HepG2 (cell line): Measurements from ENCODE around the gene FETUB. TPM values are rescaled to one million over a fixed set of nuclear protein-coding genes. Genes with fewer than 3 reads are reported as not detected.

Experiments used
- GABPA ChIP-seq, 2 experiments: IDR thresholded peaks; 2 replicates each; pipeline ENCODE4 v1.6.1; 2011 to 2016; ENCODE audit warnings: low read depth in 2 of 2, low read length in 1 of 2, missing biosample characterization in 1 of 2, missing genetic modification characterization in 1 of 2
- KLF13 ChIP-seq: sonication (generic); formaldehyde crosslinking; IDR thresholded peaks from 2 replicates; pipeline ENCODE4 v1.4.0; 2020; ENCODE audit warnings: mild to moderate bottlenecking, missing genetic modification reagents
- POLR2A ChIP-seq, 2 experiments: IDR thresholded peaks; 2 replicates each; pipeline ENCODE4 v1.6.1; 2011; ENCODE audit warnings: low read depth in 2 of 2, low read length in 2 of 2, mild to moderate bottlenecking in 1 of 2, moderate library complexity in 1 of 2; ENCODE audit not compliant: insufficient read depth in 1 of 2
- REL ChIP-seq: sonication (generic); formaldehyde crosslinking; conservative IDR thresholded peaks from 2 replicates; pipeline ENCODE4 v1.8.0; 2022; ENCODE audit warnings: mild to moderate bottlenecking, missing genetic modification reagents, moderate library complexity
- ZNF501 ChIP-seq: sonication (generic); formaldehyde crosslinking; IDR thresholded peaks from 2 replicates; pipeline ENCODE4 v1.5.1; 2020; ENCODE audit warnings: mild to moderate bottlenecking, moderate library complexity, missing genetic modification reagents
- ZNF598 ChIP-seq: sonication (generic); formaldehyde crosslinking; IDR thresholded peaks from 2 replicates; pipeline ENCODE4 v1.5.1; 2020; ENCODE audit warnings: mild to moderate bottlenecking, missing genetic modification reagents, borderline replicate concordance
- ZNF615 ChIP-seq: sonication (generic); formaldehyde crosslinking; IDR thresholded peaks from 2 replicates; pipeline ENCODE4 v1.5.0; 2020; ENCODE audit warnings: mild to moderate bottlenecking, missing genetic modification reagents, borderline replicate concordance
- ZNF7 ChIP-seq: IDR thresholded peaks from 2 replicates; pipeline ENCODE4 v1.6.1; 2016; ENCODE audit warnings: missing biosample characterization, missing genetic modification reagents
- polyA plus RNA-seq, 8 experiments: library from polyadenylated mRNA; depleted of rRNA in 3 of 8; stranded (reverse) in 7 of 8; unstranded in 1 of 8; fragments of >200 nt; fragmentation: Illumina TruSeq in 4 of 8; extraction: Trizol in 4 of 8; gene quantifications; 2 replicates each; pipeline versions ENCODE4 v1.2.1 to v1.2.3, GENCODE V29; 2011 to 2016; ENCODE audit warnings: low read depth in 4 of 8, missing spikeins in 1 of 8, mixed read lengths in 1 of 8; ENCODE audit not compliant: insufficient read depth in 1 of 8
- total RNA-seq, 5 experiments: library from RNA; depleted of rRNA; stranded (reverse); fragments of >200 nt; fragmentation: Illumina TruSeq; extraction: Trizol; gene quantifications; 2 replicates each; pipeline ENCODE4 v1.2.3, GENCODE V29; 2016; ENCODE audit warnings: low read depth in 1 of 5
- TF ChIP-seq, protein P1 (sequence below): sonication (generic); formaldehyde crosslinking; IDR thresholded peaks from 2 replicates; pipeline ENCODE4 v1.5.1; 2020; ENCODE audit warnings: mild to moderate bottlenecking, missing genetic modification reagents, borderline replicate concordance
- TF ChIP-seq, protein P2 (sequence below): sonication (generic); formaldehyde crosslinking; IDR thresholded peaks from 2 replicates; pipeline ENCODE4 v1.4.0; 2020; ENCODE audit warnings: missing genetic modification reagents, mild to moderate bottlenecking, borderline replicate concordance
- TF ChIP-seq, protein P3 (sequence below): sonication (generic); formaldehyde crosslinking; IDR thresholded peaks from 2 replicates; pipeline ENCODE4 v1.4.0; 2020; ENCODE audit warnings: mild to moderate bottlenecking, missing genetic modification reagents, borderline replicate concordance
- TF ChIP-seq, protein P4 (sequence below): sonication (generic); formaldehyde crosslinking; IDR thresholded peaks from 2 replicates; pipeline ENCODE4; 2020; ENCODE audit warnings: missing genetic modification reagents, mild to moderate bottlenecking, borderline replicate concordance

The FETUB gene
- total and polyA plus RNA-seq, 2 of the 13 experiments (the other 11 are each of a cell fraction or from before 2014, with no cell fraction given): 2.1 to 4.4 TPM

DNA sequence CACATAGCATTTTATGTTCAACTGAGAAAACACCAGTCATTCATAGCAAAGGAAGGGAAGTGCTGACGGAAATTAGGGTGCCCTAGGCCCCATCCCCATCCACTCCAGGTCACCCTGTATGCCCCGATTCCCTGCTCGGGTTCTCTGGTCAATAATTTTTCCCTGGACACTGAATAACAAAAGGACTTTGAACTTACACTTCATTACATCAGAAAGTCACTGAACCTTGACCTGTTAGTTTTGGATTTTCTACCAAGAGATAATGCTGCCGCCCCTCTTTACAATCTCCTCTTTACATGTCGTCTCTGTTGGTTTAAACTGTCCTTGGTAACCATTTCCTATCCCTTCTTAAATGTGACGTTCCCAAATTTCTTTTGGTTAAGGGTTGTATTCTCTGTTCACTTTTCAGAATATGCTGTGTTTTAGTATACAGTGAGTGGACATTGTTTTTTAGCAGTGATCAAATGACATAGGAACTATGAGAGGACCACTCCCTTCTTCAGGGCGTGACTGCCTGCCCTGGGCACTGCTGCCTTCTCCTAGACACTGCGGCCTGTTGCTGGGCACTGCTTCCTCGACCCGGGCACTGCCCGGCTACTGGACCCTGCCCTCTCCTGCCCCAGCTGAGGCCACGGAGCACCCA is 40.9 kb upstream of the FETUB start (continued):
- TF ChIP-seq, protein P1, sequence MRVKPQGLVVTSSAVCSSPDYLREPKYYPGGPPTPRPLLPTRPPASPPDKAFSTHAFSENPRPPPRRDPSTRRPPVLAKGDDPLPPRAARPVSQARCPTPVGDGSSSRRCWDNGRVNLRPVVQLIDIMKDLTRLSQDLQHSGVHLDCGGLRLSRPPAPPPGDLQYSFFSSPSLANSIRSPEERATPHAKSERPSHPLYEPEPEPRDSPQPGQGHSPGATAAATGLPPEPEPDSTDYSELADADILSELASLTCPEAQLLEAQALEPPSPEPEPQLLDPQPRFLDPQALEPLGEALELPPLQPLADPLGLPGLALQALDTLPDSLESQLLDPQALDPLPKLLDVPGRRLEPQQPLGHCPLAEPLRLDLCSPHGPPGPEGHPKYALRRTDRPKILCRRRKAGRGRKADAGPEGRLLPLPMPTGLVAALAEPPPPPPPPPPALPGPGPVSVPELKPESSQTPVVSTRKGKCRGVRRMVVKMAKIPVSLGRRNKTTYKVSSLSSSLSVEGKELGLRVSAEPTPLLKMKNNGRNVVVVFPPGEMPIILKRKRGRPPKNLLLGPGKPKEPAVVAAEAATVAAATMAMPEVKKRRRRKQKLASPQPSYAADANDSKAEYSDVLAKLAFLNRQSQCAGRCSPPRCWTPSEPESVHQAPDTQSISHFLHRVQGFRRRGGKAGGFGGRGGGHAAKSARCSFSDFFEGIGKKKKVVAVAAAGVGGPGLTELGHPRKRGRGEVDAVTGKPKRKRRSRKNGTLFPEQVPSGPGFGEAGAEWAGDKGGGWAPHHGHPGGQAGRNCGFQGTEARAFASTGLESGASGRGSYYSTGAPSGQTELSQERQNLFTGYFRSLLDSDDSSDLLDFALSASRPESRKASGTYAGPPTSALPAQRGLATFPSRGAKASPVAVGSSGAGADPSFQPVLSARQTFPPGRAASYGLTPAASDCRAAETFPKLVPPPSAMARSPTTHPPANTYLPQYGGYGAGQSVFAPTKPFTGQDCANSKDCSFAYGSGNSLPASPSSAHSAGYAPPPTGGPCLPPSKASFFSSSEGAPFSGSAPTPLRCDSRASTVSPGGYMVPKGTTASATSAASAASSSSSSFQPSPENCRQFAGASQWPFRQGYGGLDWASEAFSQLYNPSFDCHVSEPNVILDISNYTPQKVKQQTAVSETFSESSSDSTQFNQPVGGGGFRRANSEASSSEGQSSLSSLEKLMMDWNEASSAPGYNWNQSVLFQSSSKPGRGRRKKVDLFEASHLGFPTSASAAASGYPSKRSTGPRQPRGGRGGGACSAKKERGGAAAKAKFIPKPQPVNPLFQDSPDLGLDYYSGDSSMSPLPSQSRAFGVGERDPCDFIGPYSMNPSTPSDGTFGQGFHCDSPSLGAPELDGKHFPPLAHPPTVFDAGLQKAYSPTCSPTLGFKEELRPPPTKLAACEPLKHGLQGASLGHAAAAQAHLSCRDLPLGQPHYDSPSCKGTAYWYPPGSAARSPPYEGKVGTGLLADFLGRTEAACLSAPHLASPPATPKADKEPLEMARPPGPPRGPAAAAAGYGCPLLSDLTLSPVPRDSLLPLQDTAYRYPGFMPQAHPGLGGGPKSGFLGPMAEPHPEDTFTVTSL: peak; percentile 72; the same call in 1 of the 2 replicates
- TF ChIP-seq ZNF598 (CRISPR knock-in tag) (0 out of 2 replicates have a peak, but pooled peaks have one; percentile 47), REL (0 out of 2 replicates have a peak, but pooled peaks have one; percentile 69), ZNF501 (CRISPR knock-in tag) (no peak), ZNF7 (CRISPR knock-in tag) (no peak), POLR2A (IDR thresholded peaks at IDR 0.05; ENCODE audit: insufficient read depth in 1 of 2, low read depth in 2 of 2, low read length in 2 of 2) (peak; percentile 50 to 54; a peak in 2 of 4 replicates), ZNF615 (CRISPR knock-in tag) (no peak), GABPA (IDR thresholded peaks at IDR 0.05; ENCODE audit: low read depth, low read length) (no peak), GABPA (CRISPR knock-in tag; IDR thresholded peaks at IDR 0.05; ENCODE audit: low read depth) (peak; percentile 59; the same call in 1 of the 2 replicates), KLF13 (CRISPR knock-in tag) (no peak)
- TF ChIP-seq, protein P2, sequence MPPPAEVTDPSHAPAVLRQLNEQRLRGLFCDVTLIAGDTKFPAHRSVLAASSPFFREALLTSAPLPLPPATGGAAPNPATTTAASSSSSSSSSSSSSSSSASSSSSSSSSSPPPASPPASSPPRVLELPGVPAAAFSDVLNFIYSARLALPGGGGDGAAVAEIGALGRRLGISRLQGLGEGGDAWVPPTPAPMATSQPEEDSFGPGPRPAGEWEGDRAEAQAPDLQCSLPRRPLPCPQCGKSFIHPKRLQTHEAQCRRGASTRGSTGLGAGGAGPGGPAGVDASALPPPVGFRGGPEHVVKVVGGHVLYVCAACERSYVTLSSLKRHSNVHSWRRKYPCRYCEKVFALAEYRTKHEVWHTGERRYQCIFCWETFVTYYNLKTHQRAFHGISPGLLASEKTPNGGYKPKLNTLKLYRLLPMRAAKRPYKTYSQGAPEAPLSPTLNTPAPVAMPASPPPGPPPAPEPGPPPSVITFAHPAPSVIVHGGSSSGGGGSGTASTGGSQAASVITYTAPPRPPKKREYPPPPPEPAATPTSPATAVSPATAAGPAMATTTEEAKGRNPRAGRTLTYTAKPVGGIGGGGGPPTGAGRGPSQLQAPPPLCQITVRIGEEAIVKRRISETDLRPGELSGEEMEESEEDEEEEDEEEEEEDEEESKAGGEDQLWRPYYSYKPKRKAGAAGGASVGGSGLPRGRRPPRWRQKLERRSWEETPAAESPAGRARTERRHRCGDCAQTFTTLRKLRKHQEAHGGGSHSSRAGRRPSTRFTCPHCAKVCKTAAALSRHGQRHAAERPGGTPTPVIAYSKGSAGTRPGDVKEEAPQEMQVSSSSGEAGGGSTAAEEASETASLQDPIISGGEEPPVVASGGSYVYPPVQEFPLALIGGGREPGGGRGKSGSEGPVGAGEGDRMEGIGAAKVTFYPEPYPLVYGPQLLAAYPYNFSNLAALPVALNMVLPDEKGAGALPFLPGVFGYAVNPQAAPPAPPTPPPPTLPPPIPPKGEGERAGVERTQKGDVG: no peak
- TF ChIP-seq, protein P3, sequence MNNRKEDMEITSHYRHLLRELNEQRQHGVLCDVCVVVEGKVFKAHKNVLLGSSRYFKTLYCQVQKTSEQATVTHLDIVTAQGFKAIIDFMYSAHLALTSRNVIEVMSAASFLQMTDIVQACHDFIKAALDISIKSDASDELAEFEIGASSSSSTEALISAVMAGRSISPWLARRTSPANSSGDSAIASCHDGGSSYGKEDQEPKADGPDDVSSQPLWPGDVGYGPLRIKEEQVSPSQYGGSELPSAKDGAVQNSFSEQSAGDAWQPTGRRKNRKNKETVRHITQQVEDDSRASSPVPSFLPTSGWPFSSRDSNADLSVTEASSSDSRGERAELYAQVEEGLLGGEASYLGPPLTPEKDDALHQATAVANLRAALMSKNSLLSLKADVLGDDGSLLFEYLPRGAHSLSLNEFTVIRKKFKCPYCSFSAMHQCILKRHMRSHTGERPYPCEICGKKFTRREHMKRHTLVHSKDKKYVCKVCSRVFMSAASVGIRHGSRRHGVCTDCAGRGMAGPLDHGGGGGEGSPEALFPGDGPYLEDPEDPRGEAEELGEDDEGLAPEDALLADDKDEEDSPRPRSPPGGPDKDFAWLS (CRISPR knock-in tag): peak; percentile 56; the same call in 1 of the 2 replicates
- TF ChIP-seq, protein P4, sequence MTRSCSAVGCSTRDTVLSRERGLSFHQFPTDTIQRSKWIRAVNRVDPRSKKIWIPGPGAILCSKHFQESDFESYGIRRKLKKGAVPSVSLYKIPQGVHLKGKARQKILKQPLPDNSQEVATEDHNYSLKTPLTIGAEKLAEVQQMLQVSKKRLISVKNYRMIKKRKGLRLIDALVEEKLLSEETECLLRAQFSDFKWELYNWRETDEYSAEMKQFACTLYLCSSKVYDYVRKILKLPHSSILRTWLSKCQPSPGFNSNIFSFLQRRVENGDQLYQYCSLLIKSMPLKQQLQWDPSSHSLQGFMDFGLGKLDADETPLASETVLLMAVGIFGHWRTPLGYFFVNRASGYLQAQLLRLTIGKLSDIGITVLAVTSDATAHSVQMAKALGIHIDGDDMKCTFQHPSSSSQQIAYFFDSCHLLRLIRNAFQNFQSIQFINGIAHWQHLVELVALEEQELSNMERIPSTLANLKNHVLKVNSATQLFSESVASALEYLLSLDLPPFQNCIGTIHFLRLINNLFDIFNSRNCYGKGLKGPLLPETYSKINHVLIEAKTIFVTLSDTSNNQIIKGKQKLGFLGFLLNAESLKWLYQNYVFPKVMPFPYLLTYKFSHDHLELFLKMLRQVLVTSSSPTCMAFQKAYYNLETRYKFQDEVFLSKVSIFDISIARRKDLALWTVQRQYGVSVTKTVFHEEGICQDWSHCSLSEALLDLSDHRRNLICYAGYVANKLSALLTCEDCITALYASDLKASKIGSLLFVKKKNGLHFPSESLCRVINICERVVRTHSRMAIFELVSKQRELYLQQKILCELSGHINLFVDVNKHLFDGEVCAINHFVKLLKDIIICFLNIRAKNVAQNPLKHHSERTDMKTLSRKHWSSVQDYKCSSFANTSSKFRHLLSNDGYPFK (CRISPR knock-in tag): no peak
